ENCODE results near the gene CAMTA1.

The CAMTA1 gene

DNA sequence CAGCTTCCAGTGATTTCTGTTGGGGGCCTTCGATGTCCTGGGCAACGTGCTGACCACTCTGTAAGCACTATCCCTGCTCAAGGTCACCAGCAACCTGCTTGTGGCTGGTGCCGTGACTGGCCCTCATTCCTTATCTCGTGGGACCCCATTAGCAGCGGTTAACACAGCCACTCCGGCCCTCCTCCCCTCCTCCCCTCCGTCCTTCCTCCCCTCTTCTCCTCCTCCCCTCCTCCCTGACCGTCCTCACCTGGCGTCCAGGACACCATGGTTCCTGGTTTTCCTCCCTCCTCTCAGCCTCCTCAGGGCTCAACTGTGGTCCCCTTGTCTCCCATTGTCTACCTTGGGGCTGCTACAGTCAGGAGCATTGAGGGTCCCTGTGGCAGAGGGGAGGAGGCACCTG lies 157.7 kb downstream of the CAMTA1 start:
- H3K4me3 ChIP-seq (ENCODE audit: low read depth in 1 of 2, low read length in 2 of 2) = no peak overlapping the region
- no peak overlapping the region for H3K27ac ChIP-seq (ENCODE audit: low read length)
- H3K4me1 ChIP-seq (ENCODE audit: control insufficient read depth in 1 of 2, insufficient read depth in 2 of 2, low read length in 2 of 2) = no peaks in the 10 kb centered on the region
- H3K9me3 ChIP-seq (ENCODE audit: control insufficient read depth in 1 of 2, low read length in 2 of 2) = no peaks in the 10 kb centered on the region
- H3K27me3 ChIP-seq (ENCODE audit: low read depth, low read length) = no peaks in the 10 kb centered on the region
- H3K36me3 ChIP-seq (ENCODE audit: control insufficient read depth in 1 of 2, insufficient read depth in 2 of 2, low read length in 2 of 2) = no peaks in the 10 kb centered on the region

DNA sequence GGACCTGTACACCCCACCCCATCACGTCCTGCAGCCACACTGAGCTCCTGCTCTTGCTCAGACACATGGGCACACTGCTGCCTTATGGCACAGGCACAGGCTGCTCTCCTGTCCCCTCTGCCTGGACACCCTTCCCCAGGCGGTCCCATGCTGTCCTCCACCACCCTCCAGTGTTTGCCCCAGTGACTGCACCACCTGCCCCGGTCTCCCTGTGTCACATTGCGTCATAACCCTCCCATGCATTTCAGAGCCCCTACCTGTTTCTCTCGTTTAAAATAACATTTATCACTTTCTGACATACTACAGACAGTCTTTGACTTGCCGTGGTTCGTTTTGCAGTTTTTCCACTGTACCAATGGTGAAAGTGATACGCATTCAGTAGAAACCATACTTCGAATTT lies 159.2 kb downstream of the CAMTA1 start:
- no peak overlapping the region for H3K27ac ChIP-seq (ENCODE audit: low read length)
- no peaks in the 10 kb centered on the region for H3K36me3 ChIP-seq (ENCODE audit: control insufficient read depth in 1 of 2, insufficient read depth in 2 of 2, low read length in 2 of 2)
- no peaks in the 10 kb centered on the region for H3K4me1 ChIP-seq (ENCODE audit: control insufficient read depth in 1 of 2, insufficient read depth in 2 of 2, low read length in 2 of 2)
- no peaks in the 10 kb centered on the region for H3K27me3 ChIP-seq (ENCODE audit: low read depth, low read length)
- no peaks in the 10 kb centered on the region for H3K9me3 ChIP-seq (ENCODE audit: control insufficient read depth in 1 of 2, low read length in 2 of 2)
- no peak overlapping the region for H3K4me3 ChIP-seq (ENCODE audit: low read depth in 1 of 2, low read length in 2 of 2)

DNA sequence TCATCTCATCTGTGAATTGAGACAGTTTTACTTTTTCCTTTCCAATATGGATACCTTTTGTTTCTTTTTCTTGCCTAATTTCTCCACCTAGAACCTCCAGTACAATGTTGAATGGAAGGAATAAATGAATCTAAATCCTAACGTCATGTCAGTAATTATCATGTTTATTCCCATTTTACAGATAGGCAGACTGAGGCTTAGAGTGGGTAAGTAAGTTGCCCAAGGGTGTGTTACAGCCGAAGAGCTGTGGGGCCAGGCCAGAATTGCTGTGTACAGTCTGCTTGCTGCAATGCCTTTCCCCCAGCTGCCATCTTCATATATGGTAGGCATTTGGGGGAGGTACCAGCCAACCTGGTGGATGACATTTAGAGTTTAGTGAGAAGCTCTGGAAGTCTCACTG lies 162.7 kb downstream of the CAMTA1 start:
- H3K4me3 ChIP-seq (ENCODE audit: low read depth in 1 of 2, low read length in 2 of 2) = no peak overlapping the region
- H3K27me3 ChIP-seq (ENCODE audit: low read depth, low read length) = no peaks in the 10 kb centered on the region
- no peak overlapping the region for H3K27ac ChIP-seq (ENCODE audit: low read length)
- no peaks in the 10 kb centered on the region for H3K4me1 ChIP-seq (ENCODE audit: control insufficient read depth in 1 of 2, insufficient read depth in 2 of 2, low read length in 2 of 2)
- no peaks in the 10 kb centered on the region for H3K9me3 ChIP-seq (ENCODE audit: control insufficient read depth in 1 of 2, low read length in 2 of 2)
- H3K36me3 ChIP-seq (ENCODE audit: control insufficient read depth in 1 of 2, insufficient read depth in 2 of 2, low read length in 2 of 2) = no peaks in the 10 kb centered on the region

DNA sequence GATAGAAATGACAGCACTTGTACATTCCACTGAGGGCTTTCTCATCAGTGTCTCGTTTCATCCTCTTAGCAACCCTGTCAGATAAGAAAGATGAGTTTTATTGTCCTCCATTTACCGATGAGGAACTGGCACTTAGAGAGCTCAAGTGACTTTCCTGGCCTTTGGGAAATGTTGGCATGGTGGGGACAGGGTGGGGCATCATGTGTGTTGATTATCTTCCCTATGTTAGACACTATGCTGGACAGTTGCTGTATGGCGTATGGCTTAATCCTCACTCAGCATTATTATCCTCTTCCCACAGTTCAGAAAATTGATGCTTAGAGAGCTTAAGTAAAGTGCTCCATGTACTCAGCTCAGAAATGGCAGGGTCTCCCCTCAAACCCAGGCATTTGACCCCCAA lies 163.2 kb downstream of the CAMTA1 start:
- Histone ChIP-seq H3K36me3 (ENCODE audit: control insufficient read depth in 1 of 2, insufficient read depth in 2 of 2, low read length in 2 of 2) (no peaks in the 10 kb centered on the region), H3K4me3 (ENCODE audit: low read depth in 1 of 2, low read length in 2 of 2) (no peak overlapping the region), H3K4me1 (ENCODE audit: control insufficient read depth in 1 of 2, insufficient read depth in 2 of 2, low read length in 2 of 2) (no peaks in the 10 kb centered on the region), H3K27ac (ENCODE audit: low read length) (no peak overlapping the region), H3K27me3 (ENCODE audit: low read depth, low read length) (no peaks in the 10 kb centered on the region), H3K9me3 (ENCODE audit: control insufficient read depth in 1 of 2, low read length in 2 of 2) (no peaks in the 10 kb centered on the region)

DNA sequence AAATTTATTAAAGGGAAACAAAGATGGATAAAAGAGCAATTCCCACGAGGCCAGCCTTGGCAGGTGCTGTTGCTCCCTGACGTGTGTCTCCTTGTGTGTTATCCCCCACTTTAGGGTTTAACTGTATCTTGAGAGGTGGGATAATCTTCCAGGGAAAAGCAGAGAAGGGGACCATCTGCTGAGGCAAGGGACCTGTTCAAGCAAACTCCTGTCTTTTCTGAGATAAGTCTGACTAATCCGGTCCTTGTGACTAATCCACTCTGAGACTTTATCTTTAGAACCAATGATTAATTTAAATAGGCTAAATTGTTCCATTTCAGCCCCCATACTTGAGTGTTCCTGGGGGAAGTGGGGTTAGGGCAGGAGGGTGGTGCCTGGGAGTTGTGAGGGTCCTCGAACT lies 163.6 kb downstream of the CAMTA1 start:
- Histone ChIP-seq H3K4me1 (ENCODE audit: control insufficient read depth in 1 of 2, insufficient read depth in 2 of 2, low read length in 2 of 2) (no peaks in the 10 kb centered on the region), H3K27ac (ENCODE audit: low read length) (no peak overlapping the region), H3K9me3 (ENCODE audit: control insufficient read depth in 1 of 2, low read length in 2 of 2) (no peaks in the 10 kb centered on the region), H3K36me3 (ENCODE audit: control insufficient read depth in 1 of 2, insufficient read depth in 2 of 2, low read length in 2 of 2) (no peaks in the 10 kb centered on the region), H3K27me3 (ENCODE audit: low read depth, low read length) (no peaks in the 10 kb centered on the region), H3K4me3 (ENCODE audit: low read depth in 1 of 2, low read length in 2 of 2) (no peak overlapping the region)

DNA sequence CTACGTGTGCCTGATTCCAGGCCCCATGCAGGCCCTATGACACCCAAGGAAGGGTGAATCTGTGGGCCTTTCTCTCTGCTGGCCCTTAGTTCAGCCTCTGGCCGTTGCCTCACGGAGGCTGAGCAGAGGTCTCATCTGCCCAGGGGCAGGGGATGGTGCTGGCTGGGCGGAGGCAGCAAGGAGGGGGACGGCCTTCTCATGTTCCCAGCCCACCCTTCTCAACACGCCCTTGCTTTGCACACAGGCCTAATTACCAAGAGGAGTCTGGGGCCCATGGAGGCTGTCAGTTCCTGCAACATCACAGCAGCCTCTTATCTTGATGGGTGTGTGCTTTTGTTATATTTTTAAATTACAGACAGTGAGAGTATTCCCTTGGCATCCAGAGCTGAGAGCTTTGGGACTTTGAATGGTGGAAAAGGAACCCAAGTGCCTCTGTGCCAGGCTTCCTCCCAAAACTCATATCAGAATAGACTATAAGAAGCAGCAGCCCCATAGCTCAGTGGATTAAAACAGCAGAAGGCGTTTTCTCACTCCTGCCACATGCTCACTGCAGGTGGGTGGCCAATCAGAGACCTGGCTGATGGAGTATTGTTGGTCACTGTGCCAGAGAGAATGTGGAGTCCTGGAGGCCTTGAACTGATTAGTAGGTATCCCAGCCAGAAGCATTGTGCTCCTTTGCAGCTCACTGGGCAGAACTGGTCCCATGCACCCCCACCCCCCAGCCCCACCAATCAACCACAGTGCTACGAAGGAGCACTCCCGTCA lies 164.9 kb downstream of the CAMTA1 start:
- no peaks in the 10 kb centered on the region for H3K36me3 ChIP-seq (ENCODE audit: control insufficient read depth in 1 of 2, insufficient read depth in 2 of 2, low read length in 2 of 2)
- no peak overlapping the region for H3K27ac ChIP-seq (ENCODE audit: low read length)

DNA sequence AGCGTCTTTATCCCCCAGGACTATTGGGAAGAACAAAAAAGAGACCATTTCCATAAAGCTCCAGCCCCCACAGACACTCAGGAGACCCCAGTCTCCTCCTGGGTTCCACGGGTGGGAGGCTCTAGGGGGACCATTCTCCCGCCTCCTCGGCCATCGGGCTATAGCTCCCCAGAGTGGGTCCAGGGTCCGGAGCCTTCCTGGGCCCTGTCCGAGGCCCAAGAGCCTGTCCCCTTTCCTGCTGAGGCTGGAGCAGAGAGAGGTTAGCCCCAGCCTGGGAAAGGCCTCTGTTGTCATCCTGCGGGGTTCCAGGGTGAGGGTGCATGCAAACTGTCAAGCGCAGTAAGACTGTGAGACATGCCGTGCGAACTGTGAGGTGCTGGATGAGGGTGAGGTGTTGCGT lies 166.3 kb downstream of the CAMTA1 start:
- Histone ChIP-seq H3K4me1 (ENCODE audit: control insufficient read depth in 1 of 2, insufficient read depth in 2 of 2, low read length in 2 of 2) (no peaks in the 10 kb centered on the region), H3K4me3 (ENCODE audit: low read depth in 1 of 2, low read length in 2 of 2) (no peak overlapping the region), H3K9me3 (ENCODE audit: control insufficient read depth in 1 of 2, low read length in 2 of 2) (no peaks in the 10 kb centered on the region)

More for the DNA sequence above, 164.9 kb downstream of the CAMTA1 start:
- no peak overlapping the region for H3K4me3 ChIP-seq (ENCODE audit: low read depth in 1 of 2, low read length in 2 of 2)
- no peaks in the 10 kb centered on the region for H3K27me3 ChIP-seq (ENCODE audit: low read depth, low read length)
- H3K4me1 ChIP-seq (ENCODE audit: control insufficient read depth in 1 of 2, insufficient read depth in 2 of 2, low read length in 2 of 2) = no peaks in the 10 kb centered on the region
- no peaks in the 10 kb centered on the region for H3K9me3 ChIP-seq (ENCODE audit: control insufficient read depth in 1 of 2, low read length in 2 of 2)

DNA sequence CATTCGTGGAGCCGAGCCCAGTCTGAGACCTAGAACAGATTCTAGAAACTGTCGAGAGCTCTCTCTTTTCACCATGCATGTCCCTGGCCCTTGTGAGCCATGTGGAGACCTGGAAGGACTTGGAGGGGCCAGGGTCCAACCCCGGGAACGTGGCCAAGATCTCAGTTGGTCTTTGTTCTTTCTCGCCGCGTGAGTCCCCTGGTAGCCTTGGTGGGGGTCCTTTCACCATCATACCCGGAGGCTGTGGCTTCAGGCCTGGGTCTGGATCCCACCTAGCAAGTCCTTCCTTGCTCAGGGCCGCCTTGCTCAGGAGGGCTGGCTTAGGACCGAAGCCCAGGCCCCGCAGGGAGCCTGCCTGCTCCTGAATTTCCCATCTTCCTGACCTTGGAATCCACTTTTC lies 168.0 kb downstream of the CAMTA1 start:
- H3K4me1 ChIP-seq (ENCODE audit: control insufficient read depth in 1 of 2, insufficient read depth in 2 of 2, low read length in 2 of 2) = no peaks in the 10 kb centered on the region

More for the DNA sequence above, 166.3 kb downstream of the CAMTA1 start:
- no peaks in the 10 kb centered on the region for H3K27me3 ChIP-seq (ENCODE audit: low read depth, low read length)
- H3K36me3 ChIP-seq (ENCODE audit: control insufficient read depth in 1 of 2, insufficient read depth in 2 of 2, low read length in 2 of 2) = no peaks in the 10 kb centered on the region
- no peak overlapping the region for H3K27ac ChIP-seq (ENCODE audit: low read length)

DNA sequence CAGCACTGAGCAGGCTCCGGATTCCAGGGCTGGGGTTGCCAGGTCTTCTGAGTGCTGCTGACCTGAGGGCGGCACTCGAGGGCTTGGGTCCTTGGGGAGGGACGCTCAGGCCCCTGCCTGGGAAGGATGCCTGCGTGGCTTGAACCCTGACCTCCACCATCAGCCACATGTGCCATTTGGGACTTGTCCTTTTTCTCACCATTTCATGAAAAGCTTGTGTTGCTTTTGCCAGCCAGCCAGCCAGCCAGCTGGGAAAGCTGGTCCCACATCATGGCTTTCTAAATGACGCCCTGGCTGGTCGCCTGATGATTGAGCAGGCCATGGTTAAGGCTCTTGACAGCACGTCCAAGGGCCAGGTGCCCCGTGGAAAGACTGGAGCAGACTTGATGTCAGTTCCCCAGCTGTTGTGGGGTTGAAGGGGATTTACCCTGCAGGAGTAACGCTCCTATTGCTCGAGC lies 168.7 kb downstream of the CAMTA1 start:
- Histone ChIP-seq H3K9me3 (ENCODE audit: control insufficient read depth in 1 of 2, low read length in 2 of 2) (no peaks in the 10 kb centered on the region), H3K4me3 (ENCODE audit: low read depth in 1 of 2, low read length in 2 of 2) (no peak overlapping the region), H3K27me3 (ENCODE audit: low read depth, low read length) (no peaks in the 10 kb centered on the region), H3K4me1 (ENCODE audit: control insufficient read depth in 1 of 2, insufficient read depth in 2 of 2, low read length in 2 of 2) (no peaks in the 10 kb centered on the region), H3K36me3 (ENCODE audit: control insufficient read depth in 1 of 2, insufficient read depth in 2 of 2, low read length in 2 of 2) (no peaks in the 10 kb centered on the region), H3K27ac (ENCODE audit: low read length) (no peak overlapping the region)

More for the DNA sequence above, 168.0 kb downstream of the CAMTA1 start:
- H3K9me3 ChIP-seq (ENCODE audit: control insufficient read depth in 1 of 2, low read length in 2 of 2) = no peaks in the 10 kb centered on the region
- no peak overlapping the region for H3K27ac ChIP-seq (ENCODE audit: low read length)
- no peak overlapping the region for H3K4me3 ChIP-seq (ENCODE audit: low read depth in 1 of 2, low read length in 2 of 2)
- H3K36me3 ChIP-seq (ENCODE audit: control insufficient read depth in 1 of 2, insufficient read depth in 2 of 2, low read length in 2 of 2) = no peaks in the 10 kb centered on the region
- no peaks in the 10 kb centered on the region for H3K27me3 ChIP-seq (ENCODE audit: low read depth, low read length)

DNA sequence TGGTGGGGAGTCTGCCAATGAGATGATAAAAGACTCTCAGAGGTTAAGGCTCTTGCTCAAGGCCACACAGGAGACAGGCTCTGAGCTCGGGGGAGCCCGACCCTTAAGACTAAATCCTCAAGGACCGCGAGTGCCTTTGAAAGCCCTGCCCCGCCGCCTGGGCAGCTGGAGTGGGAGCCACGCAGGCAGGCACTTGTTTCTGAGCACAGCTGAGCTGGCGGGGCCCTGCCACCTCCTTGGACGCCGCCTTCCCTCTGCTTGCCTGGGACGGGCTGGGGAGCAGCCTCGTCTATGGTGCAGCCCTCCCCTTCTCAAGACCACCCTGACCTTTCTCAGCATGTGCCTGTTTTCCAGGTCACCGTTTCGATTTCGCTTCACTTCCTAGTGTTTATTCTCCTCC lies 169.3 kb downstream of the CAMTA1 start:
- Histone ChIP-seq H3K9me3 (ENCODE audit: control insufficient read depth in 1 of 2, low read length in 2 of 2) (no peaks in the 10 kb centered on the region), H3K36me3 (ENCODE audit: control insufficient read depth in 1 of 2, insufficient read depth in 2 of 2, low read length in 2 of 2) (no peaks in the 10 kb centered on the region), H3K27me3 (ENCODE audit: low read depth, low read length) (no peaks in the 10 kb centered on the region), H3K27ac (ENCODE audit: low read length) (no peak overlapping the region), H3K4me1 (ENCODE audit: control insufficient read depth in 1 of 2, insufficient read depth in 2 of 2, low read length in 2 of 2) (no peaks in the 10 kb centered on the region), H3K4me3 (ENCODE audit: low read depth in 1 of 2, low read length in 2 of 2) (no peak overlapping the region)

DNA sequence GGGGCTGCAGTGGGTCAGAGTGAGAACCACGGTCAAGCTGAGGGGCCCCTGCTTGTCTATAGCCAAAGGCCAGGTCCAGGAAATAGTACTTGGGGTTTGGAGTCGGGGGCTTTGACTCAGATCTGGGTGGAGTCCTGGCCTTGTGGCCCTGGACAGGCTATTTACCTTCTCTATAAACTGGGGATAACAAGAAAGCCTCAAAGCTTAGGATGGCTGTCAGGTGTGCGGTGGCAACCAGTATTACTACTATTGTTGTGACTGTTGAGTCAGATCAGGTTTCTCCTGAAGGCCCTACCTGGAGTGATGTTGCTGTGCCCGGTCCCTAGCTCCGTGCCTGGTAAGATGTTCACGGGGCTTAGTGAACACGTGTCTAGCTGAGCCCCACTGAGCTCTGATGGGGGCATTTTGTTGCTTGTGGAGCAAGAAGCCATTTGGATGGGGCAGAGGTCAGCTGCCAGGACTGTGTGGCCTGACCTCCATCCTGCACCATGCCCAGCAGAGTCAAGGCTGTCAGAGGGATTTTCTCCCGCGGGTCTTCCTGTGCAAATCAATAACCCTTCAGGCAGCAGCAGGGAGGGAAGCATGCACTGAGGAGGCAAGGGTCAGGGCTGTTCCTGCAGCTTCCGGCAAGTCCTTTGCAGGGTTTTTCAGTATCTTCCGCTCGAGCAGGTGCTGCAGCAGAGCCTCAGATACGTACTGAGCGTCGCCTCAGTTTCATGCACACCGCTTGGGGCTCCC lies 170.3 kb downstream of the CAMTA1 start:
- peaks cover 0 to 6% of the 10 kb centered on the region in 2 donors for H3K4me1 ChIP-seq (ENCODE audit: control insufficient read depth in 1 of 2, insufficient read depth in 2 of 2, low read length in 2 of 2)
- H3K27me3 ChIP-seq (ENCODE audit: low read depth, low read length) = no peaks in the 10 kb centered on the region

More for the DNA sequence above, 170.3 kb downstream of the CAMTA1 start:
- Histone ChIP-seq H3K4me3 (ENCODE audit: low read depth in 1 of 2, low read length in 2 of 2) (no peak overlapping the region), H3K27ac (ENCODE audit: low read length) (no peak overlapping the region), H3K36me3 (ENCODE audit: control insufficient read depth in 1 of 2, insufficient read depth in 2 of 2, low read length in 2 of 2) (no peaks in the 10 kb centered on the region), H3K9me3 (ENCODE audit: control insufficient read depth in 1 of 2, low read length in 2 of 2) (no peaks in the 10 kb centered on the region)

Measured in muscle layer of duodenum (tissue), 2 donors.